ENCODE measurements around the gene PRRC2C. TPM values are rescaled to one million over a fixed set of nuclear protein-coding genes. Genes with fewer than 3 reads are reported as not detected.

Gene PRRC2C
- total and polyA plus RNA-seq, 2 of the 4 experiments (the other 2 are of a cell fraction): 54.0 to 58.3 TPM

DNA sequence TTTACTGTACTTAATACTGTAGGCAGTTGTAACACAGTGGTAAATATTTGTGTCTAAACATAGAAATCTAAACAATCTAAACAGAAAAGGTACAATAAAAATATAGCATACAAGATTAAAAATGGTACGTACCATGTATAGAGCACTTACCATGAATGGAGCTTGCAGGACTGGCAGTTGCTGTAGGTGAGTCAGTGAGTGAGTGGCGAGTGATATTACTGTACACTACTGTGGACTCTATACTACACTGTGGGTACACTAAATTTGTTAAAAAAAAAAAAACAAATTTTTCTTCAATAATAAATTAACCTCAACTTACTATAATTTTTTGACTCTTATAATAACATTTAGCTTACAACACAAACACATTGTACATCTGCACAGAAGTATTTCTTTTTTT, 97.3 kb downstream of the PRRC2C start:
- Histone ChIP-seq H3K79me1 (ENCODE audit: low read depth in 1 of 2, low read length in 2 of 2) (peaks cover 18 to 25% of the 10 kb centered on the region in 2 experiments), H3K4ac (ENCODE audit: low read depth, low read length) (no peak overlapping the region), H3K4me3 (ENCODE audit: insufficient read depth, low read depth, low read length) (no peak overlapping the region), H2AFZ (replicated peaks; ENCODE audit: low read length, poor library complexity) (no peak overlapping the region), H3K18ac (ENCODE audit: low read depth, low read length) (no peak overlapping the region), H3K27me3 (ENCODE audit: control insufficient read depth, insufficient read depth, low read length) (no peaks in the 10 kb centered on the region), H4K20me1 (ENCODE audit: insufficient read depth, low read length) (no peaks in the 10 kb centered on the region), H2AK9ac (replicated peaks; ENCODE audit: low read depth, low read length, poor library complexity) (no peak overlapping the region), H3K4me2 (ENCODE audit: low read depth, low read length) (no peak overlapping the region), H3K14ac (replicated peaks; ENCODE audit: low read depth, low read length) (no peak overlapping the region), H3K9me3 (ENCODE audit: control insufficient read depth, insufficient read depth, low read length) (no peaks in the 10 kb centered on the region), H2BK5ac (ENCODE audit: low read depth, low read length, poor library complexity, severe bottlenecking) (no peak overlapping the region), H2BK20ac (ENCODE audit: low read depth, low read length) (no peak overlapping the region), H4K8ac (ENCODE audit: low read depth in 2 of 2, low read length in 2 of 2) (no peak overlapping the region), H3K56ac (ENCODE audit: extremely low read depth, insufficient read depth, low read length) (no peak overlapping the region), H4K5ac (ENCODE audit: low read depth, low read length) (no peak overlapping the region), H3K27ac (ENCODE audit: insufficient read depth, low read length) (no peak overlapping the region), H3K9ac (ENCODE audit: low read depth, low read length) (no peak overlapping the region), H3K4me1 (ENCODE audit: control insufficient read depth, insufficient read depth, low read length) (no peaks in the 10 kb centered on the region), H3K23ac (ENCODE audit: low read depth, low read length) (no peak overlapping the region), H2BK120ac (ENCODE audit: low read depth, low read length) (no peak overlapping the region), H3K9me1 (ENCODE audit: insufficient read depth, low read length) (peaks cover 3% of the 10 kb centered on the region; the same call in 1 of the 2 replicates), H2AK5ac (ENCODE audit: low read depth, low read length) (no peak overlapping the region), H2BK15ac (ENCODE audit: low read depth, low read length) (no peak overlapping the region), H3K36me3 (ENCODE audit: control insufficient read depth, insufficient read depth, low read length) (peaks cover 44% of the 10 kb centered on the region), H4K91ac (ENCODE audit: insufficient read depth, low read depth, low read length) (no peak overlapping the region)
- in situ Hi-C loops (cut with MboI; ENCODE audit: low sequenced_read_pairs) (no loop called here), intact Hi-C loops (cut with micrococcal nuclease) (no loop called here), dilution Hi-C loops (cut with HindIII; ENCODE audit: low sequenced_read_pairs, unreplicated experiment) (no loop called here)
- POLR2A ChIA-PET (ENCODE audit: unreplicated experiment): no interaction called here
- DNase-seq: no peak
- CTCF ChIA-PET: interaction anchor here (0.6 to 1.6 kb wide), 4 partner anchors 33 to 562 kb away, joined by 3 to 4 read pairs (median 3); no protein-coding TSS in a partner anchor
- TF ChIP-seq NFE2L2 (IDR thresholded peaks at IDR 0.05; ENCODE audit: low read depth, low read length): no peak
- no peak for TF ChIP-seq CEBPB (IDR thresholded peaks at IDR 0.05; ENCODE audit: low read depth, low read length)
- TF ChIP-seq SMC3 (IDR thresholded peaks at IDR 0.05; ENCODE audit: low read depth, low read length): no peak
- TF ChIP-seq FOS (IDR thresholded peaks at IDR 0.05; ENCODE audit: low read depth, low read length): no peak
- TF ChIP-seq, protein P1, sequence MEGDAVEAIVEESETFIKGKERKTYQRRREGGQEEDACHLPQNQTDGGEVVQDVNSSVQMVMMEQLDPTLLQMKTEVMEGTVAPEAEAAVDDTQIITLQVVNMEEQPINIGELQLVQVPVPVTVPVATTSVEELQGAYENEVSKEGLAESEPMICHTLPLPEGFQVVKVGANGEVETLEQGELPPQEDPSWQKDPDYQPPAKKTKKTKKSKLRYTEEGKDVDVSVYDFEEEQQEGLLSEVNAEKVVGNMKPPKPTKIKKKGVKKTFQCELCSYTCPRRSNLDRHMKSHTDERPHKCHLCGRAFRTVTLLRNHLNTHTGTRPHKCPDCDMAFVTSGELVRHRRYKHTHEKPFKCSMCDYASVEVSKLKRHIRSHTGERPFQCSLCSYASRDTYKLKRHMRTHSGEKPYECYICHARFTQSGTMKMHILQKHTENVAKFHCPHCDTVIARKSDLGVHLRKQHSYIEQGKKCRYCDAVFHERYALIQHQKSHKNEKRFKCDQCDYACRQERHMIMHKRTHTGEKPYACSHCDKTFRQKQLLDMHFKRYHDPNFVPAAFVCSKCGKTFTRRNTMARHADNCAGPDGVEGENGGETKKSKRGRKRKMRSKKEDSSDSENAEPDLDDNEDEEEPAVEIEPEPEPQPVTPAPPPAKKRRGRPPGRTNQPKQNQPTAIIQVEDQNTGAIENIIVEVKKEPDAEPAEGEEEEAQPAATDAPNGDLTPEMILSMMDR (conservative IDR thresholded peaks at IDR 0.05; ENCODE audit: low read depth, low read length): no peak
- no peak for TF ChIP-seq CHD1 (IDR thresholded peaks at IDR 0.05; ENCODE audit: low read depth, low read length)
- TF ChIP-seq BHLHE40 (IDR thresholded peaks at IDR 0.05; ENCODE audit: low read depth, low read length): no peak
- TF ChIP-seq POLR2A (IDR thresholded peaks at IDR 0.05; ENCODE audit: low read depth, low read length): no peak
- TF ChIP-seq, protein P2, sequence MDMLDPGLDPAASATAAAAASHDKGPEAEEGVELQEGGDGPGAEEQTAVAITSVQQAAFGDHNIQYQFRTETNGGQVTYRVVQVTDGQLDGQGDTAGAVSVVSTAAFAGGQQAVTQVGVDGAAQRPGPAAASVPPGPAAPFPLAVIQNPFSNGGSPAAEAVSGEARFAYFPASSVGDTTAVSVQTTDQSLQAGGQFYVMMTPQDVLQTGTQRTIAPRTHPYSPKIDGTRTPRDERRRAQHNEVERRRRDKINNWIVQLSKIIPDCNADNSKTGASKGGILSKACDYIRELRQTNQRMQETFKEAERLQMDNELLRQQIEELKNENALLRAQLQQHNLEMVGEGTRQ (IDR thresholded peaks at IDR 0.05; ENCODE audit: low read depth, low read length): no peak
- TF ChIP-seq RCOR1 (IDR thresholded peaks at IDR 0.05; ENCODE audit: insufficient replicate concordance, low read length): no peak
- no peak; the same call in 1 of the 2 replicates for ATAC-seq (ENCODE audit: low read depth)
- BruUV-seq (replicated peaks): no TSS peak
- WGBS, 2 experiments (ENCODE audit: extremely low coverage in 2 of 2, insufficient read length in 1 of 2): no CpG with 5 or more reads among the region's 2 CpGs

Data from IMR-90 (cell line).